Cerebellar cortex (tissue), 1 donor: ENCODE data around the gene TNRC18.
"Not testable (repeated sequence)": the region's sequence is repeated elsewhere in the genome, so short reads cannot be mapped to it uniquely, and the experiment has no call there.

Source experiments
- DNase-seq: peaks from one replicate; pipeline ENCODE4 v3.0.0-alpha.2; 2015; ENCODE audit warnings: low spot score

Gene TNRC18

GRCh38 chr7:5315761-5316160, 107.9 kb downstream of the TNRC18 start:
- DNase-seq, result no peak

- DNase-seq, result no peak
These were observed 108.8 kb downstream of the TNRC18 start for GRCh38 chr7:5314864-5315263.

GRCh38 chr7:5313076-5313885, 110.4 kb downstream of the TNRC18 start:
- not testable (repeated sequence) for DNase-seq

- DNase-seq, result not testable (repeated sequence)
These were observed 111.2 kb downstream of the TNRC18 start for GRCh38 chr7:5312276-5313070.

GRCh38 chr7:5310822-5311405, 112.7 kb downstream of the TNRC18 start:
- DNase-seq, result no peak

GRCh38 chr7:5309146-5309545, 114.5 kb downstream of the TNRC18 start:
- no peak for DNase-seq

GRCh38 chr7:5307221-5308142, 116.2 kb downstream of the TNRC18 start:
- DNase-seq, result not testable (repeated sequence)

- not testable (repeated sequence) for DNase-seq
These were observed 118.6 kb downstream of the TNRC18 start for GRCh38 chr7:5305050-5305449.

- DNase-seq, result no peak
These were observed 119.8 kb downstream of the TNRC18 start for GRCh38 chr7:5303591-5304505.

- DNase-seq, result no peak
These were observed 120.6 kb downstream of the TNRC18 start for GRCh38 chr7:5303061-5303460.

- DNase-seq, result no peak
These were observed 121.1 kb downstream of the TNRC18 start for GRCh38 chr7:5302577-5302976.

- no peak for DNase-seq
These were observed 123.3 kb downstream of the TNRC18 start for GRCh38 chr7:5300366-5300765.

GRCh38 chr7:5296611-5297226, 126.9 kb downstream of the TNRC18 start:
- DNase-seq, result no peak

- DNase-seq, result no peak
These were observed 127.5 kb downstream of the TNRC18 start for GRCh38 chr7:5296015-5296610.

- no peak for DNase-seq
These were observed 128.3 kb downstream of the TNRC18 start for GRCh38 chr7:5295039-5296014.

- DNase-seq, result no peak
These were observed 129.3 kb downstream of the TNRC18 start for GRCh38 chr7:5294169-5294987.

GRCh38 chr7:5291711-5292335, 131.8 kb downstream of the TNRC18 start:
- DNase-seq, result not testable (repeated sequence)
